HG03060 (cell line): ENCODE data around the gene TBC1D3E.
"Not testable (repeated sequence)": the region's sequence is repeated elsewhere in the genome, so short reads cannot be mapped to it uniquely, and the experiment has no call there.

ENCODE experiments used
- ATAC-seq: cut with Tn5 transposase; IDR thresholded peaks from one replicate; pipeline ENCODE4 v1.9.1; 2021; ENCODE audit warnings: low read depth, moderate number of reproducible peaks; ENCODE audit not compliant: unreplicated experiment

TBC1D3E gene

DNA sequence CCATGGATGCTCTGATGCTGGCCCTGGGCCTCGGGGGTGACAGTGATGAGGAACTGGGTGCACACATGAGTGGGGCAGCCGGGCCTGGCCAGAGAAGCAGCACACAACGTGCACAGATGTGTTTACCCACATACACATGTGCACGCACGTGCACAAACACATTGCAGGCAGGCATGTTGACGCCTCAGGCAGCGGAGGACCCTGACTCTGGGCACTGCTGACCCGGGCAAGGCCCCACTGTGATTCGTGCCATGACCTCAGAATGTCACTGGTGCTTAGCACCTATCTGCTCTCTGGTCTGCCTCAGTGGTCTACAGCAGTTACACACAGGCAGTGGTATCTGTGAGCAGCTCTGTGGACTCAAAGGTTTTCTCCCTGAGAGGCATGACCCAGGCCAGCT lies at the start of gene TBC1D3E:
TBC1D3E (plus strand) TSS at position 301 of the 400 bp plus-strand sequence. CDS start 1,545 bp downstream, outside the sequence.
- not testable (repeated sequence) for ATAC-seq

DNA sequence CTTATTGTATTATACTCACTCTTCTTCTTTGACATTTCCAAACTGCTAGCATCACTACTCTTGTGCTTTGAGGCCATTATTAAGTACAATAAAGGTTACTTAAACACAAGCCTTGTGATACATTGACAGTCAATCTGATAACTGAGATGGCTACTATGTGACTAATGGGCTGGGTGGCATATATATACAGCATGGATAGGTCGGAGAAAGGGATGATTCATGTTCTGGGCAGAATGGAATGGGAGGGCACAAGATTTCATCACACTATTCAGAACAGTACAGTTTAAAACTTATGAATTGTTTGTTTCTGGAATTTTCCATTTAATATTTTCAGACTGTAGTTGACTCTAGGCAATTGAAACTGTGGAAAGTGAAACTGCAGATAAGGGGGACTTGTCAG lies 40.4 kb upstream of the TBC1D3E start:
- ATAC-seq, result not testable (repeated sequence)

DNA sequence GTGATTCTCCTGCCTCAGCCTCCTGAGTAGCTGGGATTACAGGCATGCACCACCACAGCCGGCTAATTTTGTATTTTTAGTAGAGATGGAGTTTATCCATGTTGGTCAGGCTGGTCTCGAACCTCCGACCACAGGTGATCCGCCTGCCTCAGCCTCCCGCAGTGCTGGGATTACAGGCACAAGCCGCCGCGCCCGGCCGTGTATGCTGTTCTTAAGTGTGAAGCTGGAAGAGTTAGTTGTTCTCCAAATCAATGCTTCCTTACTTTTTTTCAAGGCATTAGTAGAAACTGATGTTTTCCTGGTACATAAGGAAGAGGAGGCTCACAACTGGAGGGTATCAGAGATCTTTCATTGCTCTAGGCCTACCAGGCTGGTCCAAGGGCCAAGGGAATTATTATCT lies 39.6 kb upstream of the TBC1D3E start:
- ATAC-seq, result not testable (repeated sequence)

DNA sequence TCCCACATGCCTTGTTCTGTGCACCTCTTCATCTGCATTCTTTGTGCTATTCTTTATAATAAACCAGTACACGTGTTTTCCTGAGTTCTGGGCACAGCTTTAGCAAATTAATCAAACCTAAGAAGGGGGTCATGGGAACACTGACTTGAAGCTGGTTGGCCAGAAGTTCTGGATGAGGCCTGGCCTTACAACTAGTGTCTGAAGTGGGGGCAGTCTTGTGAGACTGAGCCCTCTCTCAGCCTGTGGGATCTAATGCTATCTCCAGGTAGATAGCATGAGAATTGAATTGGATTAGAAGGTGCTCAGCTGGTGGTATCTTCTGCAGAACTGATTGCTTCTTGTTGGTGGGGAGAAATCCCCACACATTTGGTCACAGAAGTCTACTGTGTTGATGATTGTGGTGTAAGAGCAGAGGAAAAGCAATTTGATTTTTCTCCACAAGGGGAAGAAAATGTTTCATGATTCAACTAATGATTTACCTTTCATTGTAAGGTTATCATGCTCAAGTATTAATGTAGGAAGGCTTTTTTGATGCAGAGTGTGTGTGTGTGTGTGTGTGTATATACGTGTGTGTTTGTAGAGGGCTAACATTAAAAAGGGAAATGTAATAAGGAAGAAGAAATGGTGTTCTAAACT lies 33.6 kb upstream of the TBC1D3E start:
- ATAC-seq, result not testable (repeated sequence)

DNA sequence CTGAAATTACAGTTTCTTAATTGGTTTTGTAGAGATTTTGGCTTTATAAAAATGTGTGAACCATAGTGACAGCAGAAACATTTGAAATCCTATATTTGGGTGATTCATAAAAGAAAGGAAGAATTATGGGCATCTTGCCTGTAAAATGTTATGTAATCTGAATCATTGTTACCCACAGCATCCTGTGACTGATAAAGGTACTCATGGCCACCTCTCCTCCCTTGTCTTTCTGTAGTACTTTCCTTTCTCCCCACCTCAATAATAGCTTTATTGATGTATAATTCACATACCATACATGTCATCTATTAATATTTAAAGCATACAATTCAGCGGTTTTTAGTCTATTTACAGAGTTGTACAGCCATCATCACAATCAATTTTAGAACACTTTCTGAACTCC lies 28.5 kb upstream of the TBC1D3E start:
- not testable (repeated sequence) for ATAC-seq

DNA sequence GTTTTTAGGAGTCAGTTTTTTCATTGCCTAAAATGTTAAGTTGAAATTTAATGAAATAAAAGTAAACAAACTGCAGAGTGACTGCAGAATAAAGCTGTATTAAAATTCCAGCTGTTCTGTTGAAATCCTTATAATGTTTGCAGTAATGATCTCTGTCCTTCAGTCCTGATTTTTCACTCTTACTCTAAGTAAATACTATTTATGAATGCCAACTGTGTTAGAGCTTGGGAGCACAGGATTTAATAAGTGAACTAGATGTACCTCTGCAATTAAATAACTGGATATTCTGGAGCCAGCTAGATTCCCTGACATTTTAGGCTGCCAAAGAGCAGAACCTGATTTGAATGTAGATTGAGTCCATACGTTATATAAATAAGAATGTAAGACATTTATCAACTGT lies 7.9 kb upstream of the TBC1D3E start:
- not testable (repeated sequence) for ATAC-seq

DNA sequence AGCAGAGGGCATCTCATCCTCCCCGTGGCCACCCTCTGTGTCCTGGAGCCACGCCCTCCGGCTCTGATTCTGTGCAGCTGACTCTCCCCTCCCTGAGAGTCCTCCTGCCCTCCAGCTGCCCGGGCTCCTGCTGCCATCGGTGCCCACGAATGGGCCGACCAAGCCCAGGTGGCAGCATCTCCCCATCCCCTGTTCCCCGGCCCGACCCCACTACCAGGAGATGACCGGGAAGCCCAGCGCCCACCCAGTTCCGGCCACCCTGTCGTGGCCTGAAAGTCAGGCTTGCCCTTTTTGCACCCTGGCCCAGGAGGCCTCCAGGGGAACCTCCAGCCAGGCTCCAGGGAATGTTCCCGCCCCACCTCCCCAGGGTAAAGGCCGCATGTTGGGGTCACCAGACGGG lies 7.1 kb downstream of the TBC1D3E start:
- ATAC-seq, result not testable (repeated sequence)
